KOPT-K1 (cell line): ENCODE results near the gene RING1.

Experiments used
- H3K27ac ChIP-seq: fragments of 200-600 bp; sonication (generic); 2 replicates; pipeline ENCODE4 v1.5.1; 2016; ENCODE audit warnings: antibody characterized with exemption, mild to moderate bottlenecking, low read depth, low read length; ENCODE audit not compliant: poor library complexity, severe bottlenecking
- H3K36me3 ChIP-seq: fragments of 200-600 bp; sonication (generic); 2 replicates; pipeline ENCODE4 v1.5.1; 2017; ENCODE audit warnings: antibody characterized with exemption, mild to moderate bottlenecking, low read length, moderate library complexity; ENCODE audit not compliant: insufficient read depth
- H3K9me3 ChIP-seq: fragments of 200-600 bp; sonication (generic); 2 replicates; pipeline ENCODE4 v1.5.1; 2017; ENCODE audit warnings: antibody characterized with exemption, low read length, mild to moderate bottlenecking; ENCODE audit not compliant: insufficient read depth, poor library complexity, severe bottlenecking

RING1 gene

GRCh38 chr6:33195304-33196165 lies 12.8 kb upstream of the RING1 start:
- Histone ChIP-seq H3K27ac (no peak overlapping the region), H3K9me3 (no peaks in the 10 kb centered on the region), H3K36me3 (peaks cover 42% of the 10 kb centered on the region)

- Histone ChIP-seq H3K36me3 (peaks cover 52% of the 10 kb centered on the region), H3K27ac (no peak overlapping the region), H3K9me3 (no peaks in the 10 kb centered on the region)
These were observed 10.8 kb upstream of the RING1 start for GRCh38 chr6:33197431-33198048.

- no peaks in the 10 kb centered on the region for H3K9me3 ChIP-seq
- H3K36me3 ChIP-seq, result peaks cover 59% of the 10 kb centered on the region
- no peak overlapping the region for H3K27ac ChIP-seq
These were observed 10.0 kb upstream of the RING1 start for GRCh38 chr6:33198159-33198852.

GRCh38 chr6:33198853-33199436 lies 9.4 kb upstream of the RING1 start:
- peak overlapping the region; percentile 96 for H3K27ac ChIP-seq
- peaks cover 61% of the 10 kb centered on the region for H3K36me3 ChIP-seq
- H3K9me3 ChIP-seq, result no peaks in the 10 kb centered on the region

DNA sequence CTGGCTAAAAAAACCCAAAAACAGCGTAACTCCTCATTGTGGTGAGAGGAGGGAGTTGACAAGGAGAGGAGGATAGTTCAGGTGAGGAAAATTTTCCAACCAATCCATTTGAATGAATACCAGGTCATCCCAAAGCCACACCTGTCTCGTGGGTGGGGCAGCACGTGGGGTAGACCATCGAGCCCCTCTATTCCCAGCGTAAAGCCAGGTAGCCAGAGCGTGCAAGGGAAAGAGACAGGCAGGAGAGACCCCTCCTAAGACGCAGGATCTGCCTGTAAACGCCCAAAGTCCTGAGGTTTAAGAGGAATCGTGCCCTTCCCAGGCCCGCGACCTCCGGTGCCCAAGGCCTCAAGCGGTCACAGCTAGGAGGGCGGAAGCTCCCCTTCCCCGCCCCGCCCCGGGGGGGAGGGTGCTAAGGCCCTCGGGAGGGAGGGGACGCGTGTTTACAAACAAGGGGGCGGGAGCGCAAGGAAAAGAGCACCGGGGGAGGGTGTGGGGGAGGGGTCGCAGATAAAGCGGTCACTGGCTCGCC lies 8.5 kb upstream of the RING1 start:
- no peaks in the 10 kb centered on the region for H3K9me3 ChIP-seq
- peak overlapping the region; percentile 96 for H3K27ac ChIP-seq

DNA sequence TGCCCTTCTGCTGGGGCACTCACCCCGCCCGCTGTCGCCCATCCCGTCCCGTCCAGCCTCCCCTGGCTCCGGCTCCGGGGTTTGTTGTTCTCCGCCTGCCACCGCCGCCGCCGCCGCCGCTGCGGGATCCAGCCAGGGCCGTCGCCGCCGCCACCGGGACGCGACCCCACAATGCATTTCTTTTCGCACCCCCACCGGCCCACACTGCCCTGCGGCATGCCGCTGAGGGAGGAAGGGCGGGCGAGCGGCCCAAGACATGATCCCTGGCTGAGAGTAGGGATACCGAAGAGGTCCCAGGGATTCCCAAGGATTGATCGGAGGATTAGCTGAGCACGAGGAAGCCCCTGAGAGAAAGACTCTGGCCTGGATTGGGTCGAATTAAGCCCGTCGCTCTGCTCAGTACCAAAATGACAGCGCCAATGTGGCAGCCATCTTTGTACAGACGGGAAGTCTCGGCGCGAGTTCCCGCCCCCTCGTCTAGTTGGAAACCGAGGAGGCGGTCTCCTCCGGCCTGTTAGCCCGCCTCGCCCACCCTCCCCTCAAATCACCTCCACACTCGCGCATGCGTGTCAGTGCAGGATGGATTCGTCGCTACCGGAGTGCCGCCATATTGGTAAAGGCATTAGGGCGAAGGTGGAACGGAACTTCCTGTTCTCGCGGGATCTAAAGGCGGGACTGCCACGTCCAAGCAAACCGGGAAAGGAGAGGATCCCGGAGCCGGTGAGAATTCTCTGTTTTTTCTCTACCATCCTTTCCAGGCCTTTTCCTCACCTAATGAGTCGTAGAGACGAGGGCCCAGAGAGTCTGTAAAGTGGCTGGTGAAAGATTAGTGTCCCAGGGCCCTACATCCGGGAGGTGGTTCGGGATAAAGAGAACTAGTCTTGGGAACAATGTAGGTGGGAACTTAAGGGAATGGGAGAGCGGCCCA lies 7.8 kb upstream of the RING1 start, which contains the start of the genes RXRB and SLC39A7:
Gene RXRB, minus strand, starts transcription at position 447 of the 928 bp plus-strand sequence. Its CDS starts 189 bp downstream, at position 258.
Gene SLC39A7, plus strand, starts transcription at position 649 of the 928 bp plus-strand sequence. CDS start 379 bp downstream, outside the sequence.
- Histone ChIP-seq H3K27ac (peak within 1 kb of the TSS; percentile 96), H3K36me3 (peaks cover 46% of the 10 kb centered on the region), H3K9me3 (no peaks in the 10 kb centered on the region)

More for the DNA sequence above, 8.5 kb upstream of the RING1 start:
- peaks cover 53% of the 10 kb centered on the region for H3K36me3 ChIP-seq

GRCh38 chr6:33201147-33201545 lies 7.2 kb upstream of the RING1 start:
- peak overlapping the region; percentile 96 for H3K27ac ChIP-seq
- H3K9me3 ChIP-seq, result no peaks in the 10 kb centered on the region
- H3K36me3 ChIP-seq, result peaks cover 40% of the 10 kb centered on the region

DNA sequence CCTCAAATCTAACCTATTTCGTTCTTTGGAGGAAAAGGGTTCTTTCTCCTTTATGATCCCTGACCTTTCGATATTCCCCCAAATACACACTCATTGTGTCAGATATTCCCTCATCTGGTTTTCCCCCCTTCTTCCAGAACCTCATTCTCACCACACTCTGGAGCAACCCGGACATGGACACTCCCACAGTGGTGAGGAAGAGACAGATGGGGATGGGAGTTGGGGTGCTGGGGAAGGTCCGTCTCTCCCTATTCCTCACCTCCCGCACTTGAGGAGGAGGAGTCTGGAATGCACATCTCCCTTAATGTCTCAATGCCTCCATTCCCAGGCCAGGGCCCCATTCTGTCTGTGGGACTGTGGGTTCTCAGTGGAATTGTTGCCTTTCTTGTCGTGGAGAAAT lies 6.4 kb upstream of the RING1 start:
- Histone ChIP-seq H3K36me3 (peaks cover 33% of the 10 kb centered on the region), H3K9me3 (no peaks in the 10 kb centered on the region), H3K27ac (peak overlapping the region; percentile 96)

- peaks cover 25% of the 10 kb centered on the region for H3K36me3 ChIP-seq
- H3K9me3 ChIP-seq, result no peaks in the 10 kb centered on the region
- no peak overlapping the region for H3K27ac ChIP-seq
These were observed 5.5 kb upstream of the RING1 start for GRCh38 chr6:33202799-33203198.

DNA sequence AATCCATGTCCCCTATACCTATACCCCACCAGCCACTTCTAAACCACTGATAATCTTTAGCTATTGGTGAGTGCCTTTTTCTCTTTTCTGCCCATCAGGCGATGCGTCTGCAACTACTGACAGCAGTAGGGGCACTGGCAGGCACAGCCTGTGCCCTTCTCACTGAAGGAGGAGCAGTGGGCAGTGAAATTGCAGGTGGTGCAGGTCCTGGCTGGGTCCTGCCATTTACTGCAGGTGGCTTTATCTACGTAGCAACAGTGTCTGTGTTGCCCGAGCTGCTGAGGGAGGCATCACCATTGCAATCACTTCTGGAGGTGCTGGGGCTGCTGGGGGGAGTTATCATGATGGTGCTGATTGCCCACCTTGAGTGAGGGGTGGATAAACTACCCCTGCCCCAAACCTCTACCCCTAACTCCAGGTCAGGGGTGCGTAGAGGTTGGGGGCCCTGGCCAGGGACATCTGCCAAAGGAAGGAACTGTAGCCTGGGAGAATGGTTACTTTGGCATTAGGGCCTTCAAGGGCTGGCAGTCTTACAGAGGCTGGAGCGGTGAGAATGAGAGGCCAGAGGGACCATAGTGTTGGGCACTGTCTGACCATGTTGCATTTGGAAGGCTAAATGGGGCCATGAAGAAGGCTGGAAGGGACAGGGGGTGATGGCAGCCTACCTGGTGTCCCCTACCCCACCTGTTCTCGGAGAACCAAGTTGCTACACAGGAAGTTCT lies 4.7 kb upstream of the RING1 start:
- Histone ChIP-seq H3K9me3 (no peaks in the 10 kb centered on the region), H3K27ac (peak overlapping the region; percentile 73), H3K36me3 (peaks cover 25% of the 10 kb centered on the region)

GRCh38 chr6:33204165-33204414 lies 4.2 kb upstream of the RING1 start:
- Histone ChIP-seq H3K36me3 (peaks cover 25% of the 10 kb centered on the region), H3K9me3 (no peaks in the 10 kb centered on the region), H3K27ac (peak overlapping the region; percentile 73)

DNA sequence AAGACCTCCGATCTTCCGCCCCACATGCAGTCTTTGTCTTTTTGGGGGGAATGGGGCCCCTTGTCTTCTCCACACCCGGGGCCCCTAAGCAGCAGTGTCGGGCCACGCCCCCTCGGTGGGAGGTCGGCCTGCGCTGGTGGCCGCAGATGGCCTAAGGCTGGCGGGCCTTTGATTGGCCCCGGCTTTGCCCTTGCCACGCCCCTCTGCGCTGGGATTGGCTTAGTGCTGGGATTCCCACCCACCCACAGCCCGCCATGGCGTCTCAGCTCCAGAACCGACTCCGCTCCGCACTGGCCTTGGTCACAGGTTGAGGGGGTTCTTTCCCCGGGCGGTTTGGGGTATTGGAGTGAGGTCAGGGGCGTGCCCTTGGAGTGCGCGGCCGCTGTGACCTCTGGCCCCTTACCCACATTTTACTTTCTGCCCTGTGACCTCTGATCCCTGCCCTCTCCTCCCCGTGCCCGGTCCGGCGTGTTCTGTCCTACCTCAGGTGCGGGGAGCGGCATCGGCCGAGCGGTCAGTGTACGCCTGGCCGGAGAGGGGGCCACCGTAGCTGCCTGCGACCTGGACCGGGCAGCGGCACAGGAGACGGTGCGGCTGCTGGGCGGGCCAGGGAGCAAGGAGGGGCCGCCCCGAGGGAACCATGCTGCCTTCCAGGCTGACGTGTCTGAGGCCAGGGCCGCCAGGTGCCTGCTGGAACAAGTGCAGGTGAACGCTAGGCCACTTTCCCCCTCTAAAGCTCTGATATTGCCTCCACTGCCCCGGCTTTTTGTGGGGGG lies 3.7 kb upstream of the RING1 start, which contains the start of gene HSD17B8:
Gene HSD17B8, plus strand, starts transcription at position 241 of the 776 bp plus-strand sequence. Its CDS starts 14 bp downstream, at position 255.
- Histone ChIP-seq H3K9me3 (no peaks in the 10 kb centered on the region), H3K36me3 (peaks cover 27% of the 10 kb centered on the region), H3K27ac (peak within 1 kb of the TSS; percentile 73)
